A549 (cell line): ENCODE results near the gene CFD. TPM values are rescaled to one million over a fixed set of nuclear protein-coding genes. Genes with fewer than 3 reads are reported as not detected.
A peak's percentile ranks its signal among the peaks of the same experiment; 100 is the strongest.

ENCODE experiments used
- ATAC-seq, 2 experiments: fragments of 200-7000 bp in 1 of 2; fragments of >200 bp in 1 of 2; cut with Nextera tagmentation in 1 of 2; cut with Tn5 transposase in 1 of 2; 3 replicates each; pipeline versions ENCODE4 v1.8.0 to v1.9.1; 2018 to 2020; ENCODE audit warnings: mild to moderate bottlenecking in 1 of 2, moderate library complexity in 1 of 2
- CTCF ChIA-PET: fragments of 300-600 bp; sonication (Branson Sonifier 250); formaldehyde crosslinking; extraction: SDS; loops from one replicate; lab custom pipeline; 2021; ENCODE audit warnings: antibody characterized with exemption, inconsistent platforms; lab: Yijun Ruan, JAX
- POLR2A ChIA-PET: fragments of 350-600 bp; formaldehyde crosslinking; extraction: SDS; loops from one replicate; lab custom pipeline; 2021; ENCODE audit warnings: antibody characterized with exemption, inconsistent platforms; lab: Yijun Ruan, JAX
- DNase-seq, 2 experiments: peaks; one replicate each; pipeline versions ENCODE4 v3.0.0 to v3.0.0-alpha.2; 2011 to 2016; ENCODE audit warnings: low read depth in 1 of 2, low spot score in 1 of 2
- FAIRE-seq: peaks from 2 replicates; lab custom pipeline; 2011; peaks lifted over from hg19 to GRCh38; lab: Jason Lieb, UNC
- H3K27ac ChIP-seq, 2 experiments: fragments of >200 bp; sonication (Bioruptor Twin); formaldehyde crosslinking; 3 replicates each; pipeline ENCODE4 v1.5.1; 2016 to 2017
- H3K4me1 ChIP-seq: fragments of >200 bp; sonication (Bioruptor Twin); formaldehyde crosslinking; 3 replicates; pipeline ENCODE4 v1.6.1; 2016
- H3K4me2 ChIP-seq: fragments of >200 bp; sonication (Bioruptor Twin); formaldehyde crosslinking; 3 replicates; pipeline ENCODE4 v1.6.1; 2016
- H3K4me3 ChIP-seq: fragments of >200 bp; sonication (Bioruptor Twin); formaldehyde crosslinking; 3 replicates; pipeline ENCODE4 v1.5.1; 2016
- H3K9me3 ChIP-seq: fragments of >200 bp; sonication (Bioruptor Twin); formaldehyde crosslinking; 3 replicates; pipeline ENCODE4 v1.6.1; 2016
- CEBPB ChIP-seq, 2 experiments: fragments of >200 bp in 1 of 2; sonication (Bioruptor Twin) in 1 of 2; formaldehyde crosslinking in 1 of 2; IDR thresholded peaks; 2 replicates each; pipeline ENCODE4 v1.6.1; 2012 to 2016
- CHD4 ChIP-seq: fragments of 200-600 bp; sonication (generic); IDR thresholded peaks from 2 replicates; pipeline ENCODE4 v1.6.1; 2016; ENCODE audit warnings: antibody characterized with exemption, mild to moderate bottlenecking, borderline replicate concordance
- EHMT2 ChIP-seq: fragments of 200-600 bp; sonication (generic); IDR thresholded peaks from 2 replicates; pipeline ENCODE4 v1.6.1; 2016; ENCODE audit warnings: antibody characterized with exemption, low read depth, mild to moderate bottlenecking, moderate library complexity
- ESRRA ChIP-seq: fragments of 150-350 bp; IDR thresholded peaks from 2 replicates; pipeline ENCODE4 v1.6.1; 2014; ENCODE audit warnings: mild to moderate bottlenecking, low read length, borderline replicate concordance
- GATA3 ChIP-seq: IDR thresholded peaks from 2 replicates; pipeline ENCODE4 v1.6.1; 2012; ENCODE audit warnings: borderline replicate concordance
- HDAC2 ChIP-seq: fragments of 200-600 bp; sonication (generic); IDR thresholded peaks from 2 replicates; pipeline ENCODE4 v1.6.1; 2016
- HOXA7 ChIP-seq: fragments of 250-450 bp; sonication (Bioruptor Pico); IDR thresholded peaks from 2 replicates; pipeline ENCODE4 v1.5.0; 2020; ENCODE audit warnings: mild to moderate bottlenecking, moderate library complexity
- JUN ChIP-seq, 2 experiments: fragments of >200 bp; sonication (Bioruptor Twin); formaldehyde crosslinking; IDR thresholded peaks; 2 replicates in 1 of 2; 3 replicates in 1 of 2; pipeline ENCODE4 v1.6.1; 2016 to 2017
- JUNB ChIP-seq: fragments of >200 bp; sonication (Bioruptor Twin); formaldehyde crosslinking; IDR thresholded peaks from 2 replicates; pipeline ENCODE4 v1.6.1; 2016
- KDM1A ChIP-seq: fragments of 200-600 bp; sonication (generic); IDR thresholded peaks from 2 replicates; pipeline ENCODE4 v1.6.1; 2016; ENCODE audit warnings: low read depth, mild to moderate bottlenecking
- NPAS2 ChIP-seq: fragments of 250-450 bp; sonication (Bioruptor Pico); IDR thresholded peaks from 2 replicates; pipeline ENCODE4 v1.8.0; 2022; ENCODE audit warnings: mild to moderate bottlenecking, moderate library complexity, borderline replicate concordance
- NR3C1 ChIP-seq: fragments of >200 bp; sonication (Bioruptor Twin); formaldehyde crosslinking; IDR thresholded peaks from 3 replicates; pipeline ENCODE4 v1.6.1; 2017
- PHF8 ChIP-seq: fragments of 200-600 bp; sonication (generic); IDR thresholded peaks from 2 replicates; pipeline ENCODE4 v1.6.1; 2016; ENCODE audit warnings: low read depth, mild to moderate bottlenecking, antibody characterized with exemption, moderate library complexity, borderline replicate concordance
- RNF2 ChIP-seq: fragments of 200-600 bp; sonication (generic); IDR thresholded peaks from 2 replicates; pipeline ENCODE4 v1.6.1; 2016; ENCODE audit warnings: low read depth, mild to moderate bottlenecking, antibody characterized with exemption, moderate library complexity, borderline replicate concordance
- SMC3 ChIP-seq: fragments of >200 bp; sonication (Bioruptor Twin); formaldehyde crosslinking; IDR thresholded peaks from 3 replicates; pipeline ENCODE4 v1.6.1; 2018; ENCODE audit warnings: inconsistent platforms
- SREBF2 ChIP-seq: fragments of 450-650 bp; IDR thresholded peaks from 2 replicates; pipeline ENCODE4 v1.6.1; 2014; ENCODE audit warnings: mild to moderate bottlenecking, moderate library complexity
- TP53 ChIP-seq: fragments of 250-450 bp; sonication (Bioruptor Pico); IDR thresholded peaks from 2 replicates; pipeline ENCODE4 v1.5.0; 2021; ENCODE audit warnings: mild to moderate bottlenecking, moderate library complexity
- ZC3H11A ChIP-seq: fragments of 450-650 bp; IDR thresholded peaks from 2 replicates; pipeline ENCODE4 v1.6.1; 2014; ENCODE audit warnings: antibody characterized with exemption, mild to moderate bottlenecking
- ZFP36 ChIP-seq: fragments of 450-650 bp; IDR thresholded peaks from 2 replicates; pipeline ENCODE4 v1.6.1; 2014; ENCODE audit warnings: borderline replicate concordance; ENCODE audit not compliant: partially characterized antibody
- ZSCAN20 ChIP-seq: fragments of 250-450 bp; sonication (Bioruptor Pico); IDR thresholded peaks from 2 replicates; pipeline ENCODE4 v1.8.0; 2022; ENCODE audit warnings: mild to moderate bottlenecking, moderate library complexity
- WGBS: methylation state at CpG from one replicate; pipeline ENCODE4 v1.1.6; 2017; ENCODE audit errors: missing lambda C conversion rate; 5-methylcytosine and 5-hydroxymethylcytosine counted together
- polyA plus RNA-seq, 4 experiments: library from polyadenylated mRNA; depleted of rRNA in 3 of 4; stranded (reverse); fragments of >200 nt; fragmentation: RNase III in 1 of 4; extraction: RNeasy Plus Mini Kit Qiagen cat#74134 plus additional on column Dnase treatment in 1 of 4; gene quantifications; 2 replicates in 3 of 4; 3 replicates in 1 of 4; pipeline ENCODE4 v1.2.3, GENCODE V29; 2011 to 2017
- TF ChIP-seq, protein P1 (sequence below): fragments of 250-450 bp; sonication (Bioruptor Pico); IDR thresholded peaks from 2 replicates; pipeline ENCODE4 v1.5.0; 2020; ENCODE audit warnings: low read depth, mild to moderate bottlenecking, moderate library complexity

Gene CFD
- polyA plus RNA-seq, 2 of the 4 experiments (the other 2 are of a cell fraction) = 7.6 to 14.3 TPM

DNA sequence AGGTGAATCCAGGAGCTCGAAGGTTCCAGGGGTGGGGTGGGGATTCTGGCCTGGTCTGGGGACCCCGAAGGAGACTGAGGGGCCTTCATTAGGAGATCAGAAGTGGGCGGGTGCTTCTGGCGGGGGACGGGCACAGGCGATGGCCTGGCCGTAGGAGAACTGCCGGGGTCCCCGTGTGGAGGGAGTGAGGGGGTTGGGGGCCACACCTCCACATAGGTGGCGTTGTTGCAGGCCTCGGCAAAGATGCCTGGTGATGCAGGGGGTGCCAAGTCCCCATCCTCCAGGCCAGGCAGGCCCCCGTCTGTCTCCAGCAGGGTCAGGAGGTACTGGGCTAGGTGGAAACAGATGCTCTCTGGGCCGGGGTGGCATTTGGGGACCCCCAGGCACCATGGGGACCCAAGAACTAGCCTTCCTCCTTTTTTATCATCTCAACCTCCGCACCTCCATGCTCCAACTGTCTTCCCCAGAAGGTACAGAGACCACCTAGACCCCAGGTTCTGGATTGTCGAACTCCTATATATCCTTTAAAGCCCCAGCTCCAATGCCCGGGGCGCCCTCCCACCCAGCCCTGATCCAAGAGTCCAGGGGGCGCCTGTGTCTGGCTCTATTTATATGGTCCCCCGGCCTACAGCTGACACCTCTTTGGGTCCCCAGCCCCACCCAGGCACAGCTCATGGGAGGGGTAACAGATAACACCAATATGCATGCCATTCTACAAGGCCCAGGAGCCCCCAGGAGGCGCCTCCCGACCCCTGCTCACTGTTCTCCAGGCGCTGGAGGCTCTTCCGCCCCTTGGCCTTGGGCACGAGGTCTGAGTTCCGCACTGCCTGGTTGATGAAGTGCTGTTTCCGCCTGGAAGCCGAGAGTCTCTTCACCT is 42.0 kb downstream of the CFD start:
- Histone ChIP-seq H3K4me1 (peaks cover 5% of the 10 kb centered on the region; the same call in 1 of the 3 replicates), H3K27ac (no peak overlapping the region; a peak in 1 of 6 replicates), H3K4me3 (no peak overlapping the region), H3K4me2 (no peak overlapping the region), H3K9me3 (no peaks in the 10 kb centered on the region)
- FAIRE-seq (no peak), DNase-seq (no peak), ATAC-seq (no peak)
- CTCF ChIA-PET = interaction anchor here (0.7 to 1.0 kb wide), 2 partner anchors 45 to 70 kb away, joined by 3 read pairs; no protein-coding TSS in a partner anchor
- 91% methylated on average over 14 of the region's 27 CpGs for WGBS
- POLR2A ChIA-PET = interaction anchor here (0.6 kb wide), 1 partner anchor 149 kb away, joined by 5 read pairs; no protein-coding TSS in a partner anchor
- TF ChIP-seq ESRRA (no peak), HOXA7 (no peak), PHF8 (no peak), CHD4 (no peak), ZFP36 (no peak), HDAC2 (no peak), JUNB (no peak), CEBPB (IDR thresholded peaks at IDR 0.05) (no peak), JUN (IDR thresholded peaks at IDR 0.05) (no peak)
- TF ChIP-seq, protein P1, sequence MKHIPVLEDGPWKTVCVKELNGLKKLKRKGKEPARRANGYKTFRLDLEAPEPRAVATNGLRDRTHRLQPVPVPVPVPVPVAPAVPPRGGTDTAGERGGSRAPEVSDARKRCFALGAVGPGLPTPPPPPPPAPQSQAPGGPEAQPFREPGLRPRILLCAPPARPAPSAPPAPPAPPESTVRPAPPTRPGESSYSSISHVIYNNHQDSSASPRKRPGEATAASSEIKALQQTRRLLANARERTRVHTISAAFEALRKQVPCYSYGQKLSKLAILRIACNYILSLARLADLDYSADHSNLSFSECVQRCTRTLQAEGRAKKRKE (CRISPR knock-in tag) = no peak
- TF ChIP-seq, all 56 proteins: peak for 0

DNA sequence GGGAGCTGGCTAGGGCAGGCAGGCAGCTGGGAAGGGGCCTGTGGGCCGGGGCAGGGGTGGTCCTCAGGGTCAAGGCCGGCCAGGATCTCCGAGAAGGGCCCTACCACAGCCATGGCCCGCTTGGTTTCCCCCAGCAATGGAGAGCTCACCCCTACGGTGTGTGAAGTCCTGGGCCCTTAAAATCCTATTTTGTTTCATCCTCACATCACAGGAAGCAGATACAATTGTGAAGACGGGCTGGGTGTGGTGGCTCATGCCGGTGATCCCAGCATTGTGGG is 42.6 kb downstream of the CFD start:
- Histone ChIP-seq H3K4me2 (no peak overlapping the region), H3K4me3 (no peak overlapping the region), H3K27ac (no peak overlapping the region), H3K4me1 (peaks cover 5% of the 10 kb centered on the region; the same call in 1 of the 3 replicates), H3K9me3 (no peaks in the 10 kb centered on the region)
- TF ChIP-seq ZSCAN20 (CRISPR knock-in tag) = no peak
- no peak for TF ChIP-seq ZFP36
- TF ChIP-seq HDAC2 = no peak
- no peak for TF ChIP-seq TP53 (CRISPR knock-in tag)
- TF ChIP-seq NPAS2 (CRISPR knock-in tag) = no peak
- no peak for TF ChIP-seq SMC3
- no peak for TF ChIP-seq ESRRA
- TF ChIP-seq SREBF2 = no peak
- no peak for TF ChIP-seq EHMT2
- TF ChIP-seq NR3C1 = no peak
- no peak for TF ChIP-seq GATA3
- no peak for TF ChIP-seq RNF2
- TF ChIP-seq ZC3H11A = no peak
- no peak for TF ChIP-seq PHF8
- no peak for ATAC-seq
- CTCF ChIA-PET = interaction anchor here (1.0 kb wide), 1 partner anchor 46 kb away, joined by 3 read pairs; no protein-coding TSS in a partner anchor
- DNase-seq = no peak
- POLR2A ChIA-PET = no interaction called here
- no peak for FAIRE-seq
- WGBS = 90% methylated on average over 2 of the region's 7 CpGs

DNA sequence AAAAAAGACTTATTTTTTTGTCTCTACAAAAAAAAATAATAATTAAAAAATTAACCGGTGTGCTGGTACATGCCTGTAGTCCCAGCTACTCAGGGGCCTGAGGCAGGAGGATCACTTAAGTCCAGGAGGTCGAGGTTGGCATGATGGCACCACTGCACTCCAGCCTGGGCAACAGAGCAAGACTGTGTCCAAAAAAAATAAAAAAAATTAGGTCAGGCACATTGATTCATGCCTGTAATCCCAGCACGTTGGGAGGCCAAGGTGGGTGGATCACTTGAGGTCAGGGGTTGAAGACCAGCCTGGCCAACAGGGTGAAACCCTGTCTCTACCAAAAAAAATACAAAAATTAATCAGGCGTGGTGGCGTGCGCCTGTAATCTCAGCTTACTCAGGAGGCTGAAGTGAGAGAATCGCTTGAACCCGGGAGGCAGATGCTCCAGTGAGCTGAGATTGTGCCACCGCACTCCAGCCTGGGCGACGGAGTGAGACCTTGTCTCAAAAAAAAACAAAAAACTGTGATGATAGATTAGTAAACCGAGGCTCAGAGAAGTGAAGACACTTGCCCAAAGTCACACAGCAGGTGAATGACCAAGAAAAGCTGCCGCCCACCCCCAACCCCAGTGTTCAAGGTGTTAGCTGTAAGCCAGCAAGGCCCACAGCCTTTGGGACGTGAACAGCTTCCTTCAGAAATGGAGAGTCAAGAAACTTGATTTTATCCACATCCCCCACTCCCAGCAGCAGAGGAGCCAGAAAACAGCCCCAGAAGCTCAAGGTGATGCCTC is 43.2 kb downstream of the CFD start:
- ChIA-PET POLR2A (no interaction called here), CTCF (interaction anchor here (1.2 kb wide), 1 partner anchor 18 kb away, joined by 4 read pairs; no protein-coding TSS in a partner anchor)
- no peak for ATAC-seq
- no peak overlapping the region for H3K4me2 ChIP-seq
- 87% methylated on average over 14 of the region's 14 CpGs for WGBS
- H3K4me1 ChIP-seq = peaks cover 5% of the 10 kb centered on the region; the same call in 1 of the 3 replicates
- H3K9me3 ChIP-seq = no peaks in the 10 kb centered on the region
- H3K4me3 ChIP-seq = no peak overlapping the region
- H3K27ac ChIP-seq = no peak overlapping the region
- FAIRE-seq = no peak
- TF ChIP-seq TP53 (CRISPR knock-in tag) = no peak
- TF ChIP-seq ZFP36 = peak; percentile 48
- TF ChIP-seq JUNB = no peak
- 0 out of 2 replicates have a peak, but pooled peaks have one; percentile 24 for TF ChIP-seq KDM1A
- TF ChIP-seq, all 56 proteins: peak for 2
- no peak for DNase-seq
